GM12892 (cell line): ENCODE results near the gene MUC13.

Experiments used
- POLR2A ChIP-seq: IDR thresholded peaks from 2 replicates; pipeline ENCODE4 v1.6.1; 2011; ENCODE audit warnings: low read depth, low read length, control low read depth
- TAF1 ChIP-seq: IDR thresholded peaks from 2 replicates; pipeline ENCODE4 v1.6.1; 2011; ENCODE audit warnings: low read depth, mild to moderate bottlenecking, control low read depth, low read length, borderline replicate concordance

DNA sequence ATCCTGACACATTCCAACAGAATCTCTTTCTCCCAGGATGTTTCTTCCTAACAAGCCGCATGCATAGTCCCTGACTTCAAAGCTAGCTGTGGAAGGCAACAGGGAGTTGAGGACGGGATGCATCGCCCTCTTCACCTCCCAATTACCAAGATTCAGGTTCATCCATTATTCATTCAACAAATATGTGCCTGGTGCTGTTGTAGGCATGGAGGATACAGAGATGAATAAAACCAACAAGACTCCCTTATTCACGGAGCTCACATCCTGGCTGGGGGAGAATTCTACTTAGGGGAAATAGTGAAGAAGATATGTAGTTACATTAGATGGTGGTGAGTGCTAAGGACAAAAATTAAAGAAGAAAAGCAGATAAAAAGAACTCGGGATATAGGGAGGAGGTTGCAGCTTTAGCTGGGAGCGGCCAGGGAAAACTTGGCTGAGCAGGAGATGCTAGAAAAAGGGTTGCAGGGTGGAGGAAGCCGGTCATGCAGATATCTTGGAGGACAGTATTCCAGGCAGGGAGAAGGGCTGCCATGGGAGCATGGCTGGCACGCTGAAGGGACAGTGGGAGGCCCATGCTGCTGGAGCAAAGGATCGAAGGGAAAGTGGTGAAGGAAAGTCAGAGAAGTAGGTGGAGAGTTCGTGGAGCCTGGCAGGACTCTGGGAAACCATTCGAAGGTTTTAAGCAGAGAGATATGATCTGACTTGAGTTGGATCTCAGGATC is 52.4 kb downstream of the MUC13 start:
- TF ChIP-seq TAF1 (no peak), POLR2A (no peak)
